DND-41 (cell line): ENCODE measurements around the gene GALE.
A peak's percentile ranks its signal among the peaks of the same experiment; 100 is the strongest.
"Not testable (repeated sequence)": the region's sequence is repeated elsewhere in the genome, so short reads cannot be mapped to it uniquely, and the experiment has no call there.

Source experiments
- ATAC-seq: fragments of 200-7000 bp; cut with Tn5 transposase; 3 replicates; pipeline ENCODE4 v1.9.1; 2021; ENCODE audit warnings: low read depth; ENCODE audit not compliant: insufficient read depth
- DNase-seq: peaks from one replicate; pipeline ENCODE4 v3.0.0-alpha.2; 2020
- H2AFZ ChIP-seq: 2 replicates; pipeline ENCODE4 v1.6.0; 2012; ENCODE audit warnings: low read depth, low read length
- H3K27ac ChIP-seq: 2 replicates; pipeline ENCODE4 v1.5.1; 2012; ENCODE audit warnings: low read length, inconsistent platforms
- H3K27me3 ChIP-seq: fragments of 200-600 bp; sonication (generic); 2 replicates; pipeline ENCODE4 v1.6.0; 2012; ENCODE audit warnings: low read length, mild to moderate bottlenecking, inconsistent platforms; ENCODE audit not compliant: insufficient read depth, poor library complexity
- H3K36me3 ChIP-seq: 2 replicates; pipeline ENCODE4 v1.5.1; 2012; ENCODE audit warnings: low read length, inconsistent platforms; ENCODE audit not compliant: insufficient read depth
- H3K4me1 ChIP-seq: 2 replicates; pipeline ENCODE4 v1.5.1; 2012; ENCODE audit warnings: mild to moderate bottlenecking, low read length; ENCODE audit not compliant: insufficient read depth
- H3K4me2 ChIP-seq: 2 replicates; pipeline ENCODE4 v1.6.0; 2012; ENCODE audit warnings: mild to moderate bottlenecking, moderate library complexity, low read length, inconsistent platforms; ENCODE audit not compliant: insufficient read depth
- H3K4me3 ChIP-seq, 2 experiments: fragments of 200-600 bp in 1 of 2; shearing (Covaris generic) in 1 of 2; 2 replicates each; pipeline ENCODE4 v1.5.1; 2012 to 2016; ENCODE audit warnings: inconsistent platforms in 2 of 2, low read length in 2 of 2, mild to moderate bottlenecking in 2 of 2, low read depth in 1 of 2, moderate library complexity in 1 of 2
- H3K79me2 ChIP-seq: 2 replicates; pipeline ENCODE4 v1.6.0; 2012; ENCODE audit warnings: low read length, inconsistent platforms; ENCODE audit not compliant: insufficient read depth
- H3K9ac ChIP-seq: 2 replicates; pipeline ENCODE4 v1.6.0; 2012; ENCODE audit warnings: low read depth, mild to moderate bottlenecking, inconsistent platforms, low read length, moderate library complexity
- H3K9me3 ChIP-seq: 2 replicates; pipeline ENCODE4 v1.5.1; 2012; ENCODE audit warnings: low read length, moderate library complexity, mild to moderate bottlenecking, inconsistent platforms; ENCODE audit not compliant: insufficient read depth, severe bottlenecking
- H4K20me1 ChIP-seq: 2 replicates; pipeline ENCODE4 v1.6.0; 2012; ENCODE audit warnings: low read length; ENCODE audit not compliant: insufficient read depth
- CTCF ChIP-seq: IDR thresholded peaks from 2 replicates; pipeline ENCODE4 v1.5.1; 2012; ENCODE audit warnings: borderline replicate concordance, low read length, moderate library complexity, mild to moderate bottlenecking; ENCODE audit not compliant: poor library complexity, severe bottlenecking; ENCODE audit errors: extremely low read depth
- EZH2 ChIP-seq: IDR thresholded peaks from 3 replicates; pipeline ENCODE4 v1.6.1; 2012; ENCODE audit warnings: borderline replicate concordance, low read depth, mild to moderate bottlenecking, moderate library complexity, low read length, inconsistent platforms; ENCODE audit not compliant: severe bottlenecking

GALE gene

GRCh38 chr1:23800400-23801337 is at the start of gene GALE:
GALE (minus strand) TSS chr1:23800754; CDS start chr1:23799007, 1,747 bp downstream.
- H2AFZ ChIP-seq = peak within 1 kb of the TSS; percentile 93
- peaks cover 28% of the 10 kb centered on the region for H3K36me3 ChIP-seq
- H4K20me1 ChIP-seq = no peaks in the 10 kb centered on the region
- H3K27ac ChIP-seq = peak within 1 kb of the TSS; percentile 82
- DNase-seq = peak; percentile 98
- H3K4me2 ChIP-seq = peak within 1 kb of the TSS; percentile 89
- peaks cover 9% of the 10 kb centered on the region for H3K79me2 ChIP-seq
- peaks cover 28% of the 10 kb centered on the region for H3K4me1 ChIP-seq
- no peak for TF ChIP-seq EZH2
- no peaks in the 10 kb centered on the region for H3K27me3 ChIP-seq
- peak within 1 kb of the TSS; percentile 88 for H3K9ac ChIP-seq
- peak within 1 kb of the TSS; percentile 87 to 93 for H3K4me3 ChIP-seq
- peak; percentile 89 for ATAC-seq
- H3K9me3 ChIP-seq = no peaks in the 10 kb centered on the region

GRCh38 chr1:23848673-23849616 is 48.4 kb upstream of the GALE start:
- H3K36me3 ChIP-seq = no peaks in the 10 kb centered on the region
- no peaks in the 10 kb centered on the region for H3K27me3 ChIP-seq
- no peak overlapping the region for H2AFZ ChIP-seq
- H3K9ac ChIP-seq = no peak overlapping the region
- no peak overlapping the region for H3K27ac ChIP-seq
- H3K4me2 ChIP-seq = no peak overlapping the region
- DNase-seq (no peak), ATAC-seq (no peak)
- no peaks in the 10 kb centered on the region for H3K4me1 ChIP-seq
- no peaks in the 10 kb centered on the region for H3K79me2 ChIP-seq
- no peaks in the 10 kb centered on the region for H3K9me3 ChIP-seq
- no peak overlapping the region for H3K4me3 ChIP-seq
- no peaks in the 10 kb centered on the region for H4K20me1 ChIP-seq
- TF ChIP-seq EZH2 (no peak), CTCF (no peak)

GRCh38 chr1:23847482-23848095 is 47.0 kb upstream of the GALE start:
- H3K9ac ChIP-seq, H4K20me1 ChIP-seq, H3K4me2 ChIP-seq, H3K9me3 ChIP-seq, H3K27me3 ChIP-seq, H3K4me3 ChIP-seq, H3K4me1 ChIP-seq, DNase-seq, ATAC-seq, H3K27ac ChIP-seq, H3K36me3 ChIP-seq, H2AFZ ChIP-seq, H3K79me2 ChIP-seq: not testable (repeated sequence)

- DNase-seq (no peak), ATAC-seq (no peak)
- no peak overlapping the region for H2AFZ ChIP-seq
- H3K9ac ChIP-seq = no peak overlapping the region
- no peaks in the 10 kb centered on the region for H3K9me3 ChIP-seq
- no peaks in the 10 kb centered on the region for H4K20me1 ChIP-seq
- H3K27ac ChIP-seq = no peak overlapping the region
- no peak overlapping the region for H3K4me3 ChIP-seq
- no peaks in the 10 kb centered on the region for H3K4me1 ChIP-seq
- no peak overlapping the region for H3K4me2 ChIP-seq
- TF ChIP-seq EZH2 (no peak), CTCF (no peak)
- H3K27me3 ChIP-seq = peaks cover 2% of the 10 kb centered on the region
- no peaks in the 10 kb centered on the region for H3K79me2 ChIP-seq
- H3K36me3 ChIP-seq = no peaks in the 10 kb centered on the region
Measured at GRCh38 chr1:23845163-23845562, 44.6 kb upstream of the GALE start.
